Mesendoderm (in vitro differentiated cells): ENCODE results near the gene HOXC11.

Experiments used
- DNase-seq: peaks from one replicate; pipeline ENCODE4 v3.0.0; 2013
- H2AK5ac ChIP-seq: 2 replicates; pipeline ENCODE4 v1.6.1; 2013; ENCODE audit warnings: low read length, inconsistent platforms
- H2BK120ac ChIP-seq: 2 replicates; pipeline ENCODE4 v1.6.1; 2013; ENCODE audit warnings: low read depth, mild to moderate bottlenecking, low read length, moderate library complexity, mixed read lengths
- H2BK15ac ChIP-seq: replicated peaks from 2 replicates; pipeline ENCODE4 v1.6.1; 2013; ENCODE audit warnings: low read depth, mild to moderate bottlenecking, moderate library complexity
- H2BK5ac ChIP-seq: 2 replicates; pipeline ENCODE4 v1.6.1; 2013; ENCODE audit warnings: low read length, inconsistent platforms
- H3K18ac ChIP-seq: 2 replicates; pipeline ENCODE4 v1.6.1; 2013; ENCODE audit warnings: mild to moderate bottlenecking, low read length, mixed read lengths
- H3K23ac ChIP-seq: one replicate; pipeline ENCODE4 v1.6.1; 2013; ENCODE audit warnings: low read length
- H3K27ac ChIP-seq: 2 replicates; pipeline ENCODE4 v1.5.1; 2013; ENCODE audit warnings: low read depth, mild to moderate bottlenecking, inconsistent platforms, low read length, moderate library complexity
- H3K27me3 ChIP-seq: 2 replicates; pipeline ENCODE4 v1.6.1; 2013; ENCODE audit warnings: low read length, control low read depth, mild to moderate bottlenecking, inconsistent platforms; ENCODE audit not compliant: insufficient read depth, poor library complexity
- H3K36me3 ChIP-seq: 2 replicates; pipeline ENCODE4 v1.6.1; 2013; ENCODE audit warnings: low read length, inconsistent platforms; ENCODE audit not compliant: control insufficient read depth, insufficient read depth
- H3K4ac ChIP-seq: one replicate; pipeline ENCODE4 v1.6.1; 2013; ENCODE audit warnings: low read depth, mild to moderate bottlenecking, low read length, moderate library complexity
- H3K4me1 ChIP-seq: 2 replicates; pipeline ENCODE4 v1.6.1; 2013; ENCODE audit warnings: low read depth, low read length, inconsistent platforms; ENCODE audit not compliant: control insufficient read depth
- H3K4me2 ChIP-seq: 2 replicates; pipeline ENCODE4 v1.6.1; 2013; ENCODE audit warnings: low read length
- H3K4me3 ChIP-seq: 2 replicates; pipeline ENCODE4 v1.5.1; 2013; ENCODE audit warnings: mild to moderate bottlenecking, low read length
- H3K56ac ChIP-seq: one replicate; pipeline ENCODE4 v1.6.1; 2013; ENCODE audit warnings: low read length
- H3K79me1 ChIP-seq: 2 replicates; pipeline ENCODE4 v1.6.1; 2013; ENCODE audit warnings: low read length, inconsistent platforms
- H3K79me2 ChIP-seq: 2 replicates; pipeline ENCODE4 v1.6.1; 2013; ENCODE audit warnings: mild to moderate bottlenecking, low read length; ENCODE audit not compliant: control insufficient read depth, insufficient read depth
- H3K9ac ChIP-seq: 2 replicates; pipeline ENCODE4 v1.6.1; 2013; ENCODE audit warnings: low read length, inconsistent platforms
- H4K5ac ChIP-seq: one replicate; pipeline ENCODE4 v1.6.1; 2013; ENCODE audit warnings: low read length
- H4K8ac ChIP-seq: one replicate; pipeline ENCODE4 v1.6.1; 2013; ENCODE audit warnings: low read depth, mild to moderate bottlenecking, control low read depth, low read length, moderate library complexity
- WGBS: extraction: QIAGEN DNeasy Blood & Tissue Kit; methylation state at CpG from one replicate; pipeline ENCODE4 v1.1.7; 2013; ENCODE audit warnings: low lambda C conversion rate, missing lambda C conversion rate; ENCODE audit not compliant: insufficient coverage; ENCODE audit errors: extremely low coverage; 5-methylcytosine and 5-hydroxymethylcytosine counted together

Gene HOXC11

DNA sequence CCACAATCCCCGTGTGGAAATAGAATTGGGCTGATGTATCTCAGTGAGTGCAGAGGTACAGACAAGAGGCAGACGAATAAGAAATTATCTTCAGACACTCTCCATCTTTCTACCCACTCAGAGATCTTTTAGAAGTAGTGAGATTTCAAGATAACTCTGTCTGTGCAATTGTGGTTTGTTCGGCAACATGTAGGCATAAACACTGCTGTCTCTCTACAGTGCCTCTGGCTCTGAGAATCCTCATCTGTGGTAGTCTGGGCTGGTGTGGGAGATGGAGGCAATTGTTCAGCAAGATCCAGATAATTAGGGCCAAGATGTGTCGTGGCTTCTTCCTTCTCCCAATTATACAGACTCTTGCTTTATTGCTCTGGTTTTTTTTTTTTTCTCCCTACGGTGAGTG, 31.2 kb upstream of the HOXC11 start:
- no peak for DNase-seq
- Histone ChIP-seq H3K36me3 (no peaks in the 10 kb centered on the region), H2BK15ac (no peak overlapping the region), H3K4me1 (no peaks in the 10 kb centered on the region), H3K4me3 (no peak overlapping the region), H3K4ac (no peak overlapping the region), H2BK5ac (no peak overlapping the region), H3K27me3 (peaks cover 87% of the 10 kb centered on the region), H3K4me2 (no peak overlapping the region), H3K56ac (no peak overlapping the region), H3K23ac (no peak overlapping the region), H3K27ac (no peak overlapping the region), H4K8ac (no peak overlapping the region), H2BK120ac (no peak overlapping the region), H3K79me2 (no peaks in the 10 kb centered on the region), H4K5ac (no peak overlapping the region), H3K79me1 (no peaks in the 10 kb centered on the region), H3K18ac (no peak overlapping the region), H2AK5ac (no peak overlapping the region), H3K9ac (no peak overlapping the region)
- no CpG with 5 or more reads among the region's 5 CpGs for WGBS

DNA sequence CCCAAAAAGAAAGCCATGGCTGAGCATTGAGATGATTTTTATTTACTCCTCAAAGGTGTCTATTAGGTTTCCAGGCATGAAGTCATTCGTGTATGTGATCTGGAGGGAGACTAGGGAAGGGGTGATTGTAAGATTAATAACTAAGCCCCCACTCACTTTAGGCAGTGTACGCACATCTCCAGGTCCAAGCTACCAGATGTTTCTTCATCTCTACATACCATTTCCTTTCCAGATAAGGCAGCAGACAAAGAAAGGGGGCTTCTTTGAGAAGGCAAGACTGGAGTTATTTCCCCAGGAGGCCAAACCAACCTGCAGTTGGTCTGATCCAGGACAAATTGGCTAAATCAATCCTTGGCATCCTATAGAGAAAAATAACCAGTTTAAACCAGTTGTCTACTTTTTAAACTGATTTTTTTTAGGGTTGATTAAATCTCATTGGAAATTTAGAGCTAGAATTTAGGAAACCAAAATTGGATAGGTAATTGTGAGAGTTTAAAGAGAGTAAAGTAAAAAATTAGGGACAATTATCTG, 30.4 kb upstream of the HOXC11 start:
- WGBS: no CpG with 5 or more reads among the region's 2 CpGs
- Histone ChIP-seq H3K27ac (no peak overlapping the region), H3K9ac (no peak overlapping the region), H2BK15ac (no peak overlapping the region), H3K36me3 (no peaks in the 10 kb centered on the region), H2BK120ac (no peak overlapping the region), H3K23ac (no peak overlapping the region), H3K4me3 (no peak overlapping the region), H3K79me2 (no peaks in the 10 kb centered on the region), H3K18ac (no peak overlapping the region), H4K8ac (no peak overlapping the region), H4K5ac (no peak overlapping the region), H3K56ac (no peak overlapping the region), H3K4ac (no peak overlapping the region), H3K79me1 (no peaks in the 10 kb centered on the region), H3K4me2 (no peak overlapping the region), H3K27me3 (peaks cover 86% of the 10 kb centered on the region), H3K4me1 (no peaks in the 10 kb centered on the region), H2AK5ac (no peak overlapping the region), H2BK5ac (no peak overlapping the region)
- no peak for DNase-seq

DNA sequence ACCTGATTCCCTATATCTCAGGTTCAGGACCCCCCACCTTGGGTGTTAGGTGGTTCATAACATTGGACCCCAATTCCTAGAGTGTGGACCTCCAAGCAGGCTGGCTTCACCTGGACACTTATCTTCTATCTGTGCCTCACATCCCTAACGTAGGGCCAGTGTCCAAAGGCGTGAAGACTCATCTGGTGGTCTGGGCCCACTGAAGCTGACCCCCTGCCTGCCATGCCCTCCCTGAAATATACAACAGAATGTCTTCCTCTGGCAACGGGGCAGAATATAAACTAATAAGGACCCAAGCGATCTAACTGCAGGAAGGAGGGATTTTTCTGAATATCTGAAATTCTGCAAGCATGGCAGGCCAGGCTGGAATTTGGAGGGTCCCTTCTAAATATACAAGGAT, 28.7 kb upstream of the HOXC11 start:
- WGBS: no CpG with 5 or more reads among the region's 4 CpGs

DNA sequence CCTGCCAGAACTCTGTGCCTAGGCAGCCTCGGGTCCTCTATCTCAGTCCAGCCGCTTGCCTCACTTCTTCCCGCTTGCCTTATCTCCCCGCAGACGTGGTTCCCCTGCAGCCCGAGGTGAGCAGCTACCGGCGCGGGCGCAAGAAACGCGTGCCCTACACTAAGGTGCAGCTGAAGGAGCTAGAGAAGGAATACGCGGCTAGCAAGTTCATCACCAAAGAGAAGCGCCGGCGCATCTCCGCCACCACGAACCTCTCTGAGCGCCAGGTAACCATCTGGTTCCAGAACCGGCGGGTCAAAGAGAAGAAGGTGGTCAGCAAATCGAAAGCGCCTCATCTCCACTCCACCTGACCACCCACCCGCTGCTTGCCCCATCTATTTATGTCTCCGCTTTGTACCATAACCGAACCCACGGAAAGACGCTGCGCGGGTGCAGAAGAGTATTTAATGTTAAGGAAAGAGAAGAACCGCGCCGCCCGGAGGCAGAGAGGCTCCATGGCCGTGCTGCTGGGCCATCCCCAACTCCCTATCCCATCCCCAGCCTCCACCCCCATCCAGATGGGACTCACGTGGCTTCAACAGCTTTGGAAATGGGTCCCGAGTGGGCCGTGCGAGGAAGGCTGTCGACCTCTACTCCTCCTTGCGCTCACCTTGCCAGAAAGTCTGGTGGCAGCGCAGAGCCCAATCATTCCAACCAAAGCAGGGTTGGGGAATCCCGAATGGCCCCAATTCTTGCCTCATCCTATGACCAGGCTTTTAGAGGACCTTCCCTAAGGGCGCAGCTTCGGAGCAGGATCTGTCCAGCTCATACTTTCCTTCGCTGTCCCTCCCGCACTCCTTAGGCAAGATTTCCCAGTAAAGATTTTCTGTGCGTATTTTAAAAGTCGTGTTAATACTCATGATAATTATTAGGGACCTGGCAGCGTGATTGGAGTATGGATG, 27.7 kb upstream of the HOXC11 start:
- H3K4me2 ChIP-seq: no peak overlapping the region
- H3K79me1 ChIP-seq: no peaks in the 10 kb centered on the region
- no peak overlapping the region for H4K5ac ChIP-seq
- H2BK5ac ChIP-seq: no peak overlapping the region
- H3K4me3 ChIP-seq: no peak overlapping the region
- no peaks in the 10 kb centered on the region for H3K36me3 ChIP-seq
- H3K27me3 ChIP-seq: peaks cover 83% of the 10 kb centered on the region
- H3K27ac ChIP-seq: no peak overlapping the region
- H3K4me1 ChIP-seq: no peaks in the 10 kb centered on the region
- no peak overlapping the region for H3K4ac ChIP-seq
- no CpG with 5 or more reads among the region's 51 CpGs for WGBS
- no peak overlapping the region for H3K18ac ChIP-seq
- no peak overlapping the region for H2BK15ac ChIP-seq
- no peak overlapping the region for H4K8ac ChIP-seq
- no peak overlapping the region for H3K23ac ChIP-seq
- no peak overlapping the region for H3K56ac ChIP-seq
- no peak overlapping the region for H2BK120ac ChIP-seq
- H3K79me2 ChIP-seq: no peaks in the 10 kb centered on the region
- H3K9ac ChIP-seq: no peak overlapping the region
- no peak overlapping the region for H2AK5ac ChIP-seq
- no peak for DNase-seq

More for the DNA sequence above, 28.7 kb upstream of the HOXC11 start:
- Histone ChIP-seq H3K79me1 (no peaks in the 10 kb centered on the region), H3K18ac (no peak overlapping the region), H2AK5ac (no peak overlapping the region), H3K4me2 (no peak overlapping the region), H3K4me1 (no peaks in the 10 kb centered on the region), H4K5ac (no peak overlapping the region), H2BK5ac (no peak overlapping the region), H3K27me3 (peaks cover 83% of the 10 kb centered on the region), H3K36me3 (no peaks in the 10 kb centered on the region), H3K9ac (no peak overlapping the region), H3K4ac (no peak overlapping the region), H2BK15ac (no peak overlapping the region), H3K79me2 (no peaks in the 10 kb centered on the region), H2BK120ac (no peak overlapping the region), H3K27ac (no peak overlapping the region), H3K23ac (no peak overlapping the region), H3K4me3 (no peak overlapping the region), H3K56ac (no peak overlapping the region), H4K8ac (no peak overlapping the region)
- no peak for DNase-seq

DNA sequence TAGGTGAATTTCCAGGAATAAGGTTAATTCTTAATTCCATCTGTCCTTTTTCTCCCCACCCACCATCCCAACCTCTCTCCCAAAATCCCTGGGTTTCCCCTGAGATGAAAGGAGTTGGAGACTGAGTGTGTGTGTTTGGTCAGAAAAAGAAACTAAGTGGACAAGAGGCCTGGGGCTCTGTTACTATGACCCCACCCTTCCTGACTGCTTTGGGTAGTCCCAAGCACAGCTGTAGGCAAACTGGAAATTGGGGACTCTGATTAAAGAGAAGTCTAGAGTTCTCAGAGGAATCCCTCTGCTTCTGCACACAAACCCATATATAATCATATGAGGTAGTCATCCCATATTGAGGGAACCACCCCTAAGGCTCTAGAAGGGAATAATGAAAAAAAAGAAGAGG, 25.2 kb upstream of the HOXC11 start:
- Histone ChIP-seq H3K18ac (no peak overlapping the region), H3K27me3 (peaks cover 88% of the 10 kb centered on the region), H3K36me3 (no peaks in the 10 kb centered on the region), H2BK120ac (no peak overlapping the region), H2BK5ac (no peak overlapping the region), H3K4me2 (no peak overlapping the region), H4K5ac (no peak overlapping the region), H3K4me1 (no peaks in the 10 kb centered on the region), H3K4me3 (no peak overlapping the region), H3K79me1 (no peaks in the 10 kb centered on the region), H3K9ac (no peak overlapping the region), H3K56ac (no peak overlapping the region), H2BK15ac (no peak overlapping the region), H2AK5ac (no peak overlapping the region), H3K4ac (no peak overlapping the region), H3K27ac (no peak overlapping the region), H3K79me2 (no peaks in the 10 kb centered on the region), H3K23ac (no peak overlapping the region), H4K8ac (no peak overlapping the region)
- DNase-seq: no peak
